Measurements from ENCODE around the gene FEN1. TPM values are rescaled to one million over a fixed set of nuclear protein-coding genes. Genes with fewer than 3 reads are reported as not detected.

FEN1 gene
- total and polyA plus RNA-seq, 2 of the 13 experiments (the other 11 are each of a cell fraction or from before 2014, with no cell fraction given) = 12.4 to 102 TPM

GRCh38 chr11:61791737-61792309 is 888 bp upstream of the FEN1 start (continued):
- TF ChIP-seq ZNF407 (CRISPR knock-in tag; IDR thresholded peaks at IDR 0.05; ENCODE audit: not compliant biosample characterization) (no peak), KMT2A (CRISPR knock-in tag; IDR thresholded peaks at IDR 0.05) (no peak), PHF21A (CRISPR knock-in tag; IDR thresholded peaks at IDR 0.05) (0 out of 2 replicates have a peak, but pooled peaks have one; percentile 3), ZNF576 (CRISPR knock-in tag; IDR thresholded peaks at IDR 0.05) (no peak), TBX2 (CRISPR knock-in tag; IDR thresholded peaks at IDR 0.05; ENCODE audit: borderline replicate concordance) (no peak), ZSCAN29 (CRISPR knock-in tag; conservative IDR thresholded peaks at IDR 0.05) (no peak), RXRA (CRISPR knock-in tag; IDR thresholded peaks at IDR 0.05) (no peak), ZNF333 (CRISPR knock-in tag; IDR thresholded peaks at IDR 0.05; ENCODE audit: borderline replicate concordance) (no peak), ATF6 (CRISPR knock-in tag; conservative IDR thresholded peaks at IDR 0.05) (no peak), ATF3 (CRISPR knock-in tag; IDR thresholded peaks at IDR 0.05) (no peak), ZSCAN22 (CRISPR knock-in tag; IDR thresholded peaks at IDR 0.05) (peak; percentile 72; the same call in 1 of the 2 replicates), NFAT5 (CRISPR knock-in tag; IDR thresholded peaks at IDR 0.05) (no peak), ZSCAN12 (CRISPR knock-in tag; IDR thresholded peaks at IDR 0.05) (no peak)
